WTC11 (cell line): ENCODE measurements around the gene MMP11.

ENCODE experiments used
- CREM ChIP-seq: sonication (generic); formaldehyde crosslinking; IDR thresholded peaks from 2 replicates; pipeline ENCODE4 v1.8.1; 2022; ENCODE audit warnings: mild to moderate bottlenecking, missing genetic modification reagents, moderate library complexity
- CTCF ChIP-seq: fragments of 200-600 bp; IDR thresholded peaks from 2 replicates; pipeline ENCODE4 v1.8.0; 2022; ENCODE audit warnings: antibody characterized with exemption
- HMGXB4 ChIP-seq: sonication (generic); formaldehyde crosslinking; IDR thresholded peaks from 2 replicates; pipeline ENCODE4 v1.8.1; 2023; ENCODE audit warnings: mild to moderate bottlenecking, moderate library complexity, missing genetic modification reagents
- MAX ChIP-seq: sonication (generic); formaldehyde crosslinking; IDR thresholded peaks from 2 replicates; pipeline ENCODE4 v1.8.0; 2022; ENCODE audit warnings: mild to moderate bottlenecking, missing genetic modification reagents
- ZNF281 ChIP-seq: sonication (generic); formaldehyde crosslinking; IDR thresholded peaks from 2 replicates; pipeline ENCODE4 v1.8.0; 2023; ENCODE audit warnings: mild to moderate bottlenecking, missing genetic modification reagents

DNA sequence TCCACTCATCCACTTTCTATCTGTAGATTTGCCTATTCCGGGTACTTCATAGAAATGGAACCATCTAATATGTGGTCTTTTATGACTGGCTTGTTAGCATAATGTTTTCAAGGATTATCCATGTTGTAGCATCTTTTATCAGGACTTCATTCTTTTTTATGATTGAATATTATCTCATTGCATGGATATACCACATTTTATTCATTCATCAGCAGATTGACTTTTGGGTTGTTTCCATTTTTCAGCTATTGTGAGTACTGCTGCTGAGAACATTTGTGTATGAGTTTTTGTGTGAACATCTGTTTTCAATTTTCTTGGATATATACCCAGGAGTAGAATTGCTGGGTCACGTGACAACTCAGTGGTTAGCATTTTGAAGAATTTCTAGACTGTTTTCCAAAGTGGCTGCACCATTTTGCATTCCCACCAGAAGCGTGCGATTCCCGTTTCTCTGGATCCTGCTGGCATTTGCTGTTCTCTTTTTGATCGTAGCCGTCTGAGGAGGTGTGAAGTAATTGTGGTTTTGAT is 57.3 kb downstream of the MMP11 start:
- TF ChIP-seq CREM, result no peak
- no peak for TF ChIP-seq CTCF
- no peak for TF ChIP-seq MAX (CRISPR knock-in tag)
- TF ChIP-seq ZNF281 (CRISPR knock-in tag), result no peak
- TF ChIP-seq HMGXB4 (CRISPR knock-in tag), result no peak
